Endothelial cell of umbilical vein (primary cell): Measurements from ENCODE around the gene VIPR2. TPM values are rescaled to one million over a fixed set of nuclear protein-coding genes. Genes with fewer than 3 reads are reported as not detected.

Experiments
- BruUV-seq: library from RNA; stranded (reverse); fragments of 400-500 nt; replicated peaks from 2 replicates; lab custom pipeline; 2021; lab: Mats Ljungman, UMichigan
- CTCF ChIA-PET: fragments of 300-600, 350-600 bp; sonication (Branson Sonifier 250); formaldehyde crosslinking; loops from one replicate; lab custom pipeline; 2021; ENCODE audit warnings: antibody characterized with exemption, inconsistent platforms; lab: Charles Lee
- POLR2A ChIA-PET: fragments of 300-600, 350-600 bp; sonication (Branson Sonifier 250); formaldehyde crosslinking; loops from one replicate; lab custom pipeline; 2021; ENCODE audit warnings: antibody characterized with exemption, inconsistent platforms; lab: Charles Lee
- DNase-seq: peaks from one replicate; pipeline ENCODE4 v3.0.0-alpha.2; 2011; ENCODE audit warnings: low read depth, low spot score
- FAIRE-seq: peaks from 2 replicates; lab custom pipeline; 2011; peaks lifted over from hg19 to GRCh38; lab: Jason Lieb, UNC
- H2AFZ ChIP-seq: 2 replicates; pipeline ENCODE4 v1.6.0; 2012; ENCODE audit warnings: low read depth, low read length, control low read depth, inconsistent platforms
- H3K27ac ChIP-seq: 2 replicates; pipeline ENCODE4 v1.5.1; 2011; ENCODE audit warnings: low read depth, mild to moderate bottlenecking, control low read depth, low read length, moderate library complexity; ENCODE audit not compliant: insufficient read depth
- H3K27me3 ChIP-seq, 2 experiments: 2 replicates each; pipeline versions ENCODE4 v1.6.0 to v1.6.1; 2011; ENCODE audit warnings: low read length in 2 of 2, mixed read lengths in 1 of 2; ENCODE audit not compliant: control insufficient read depth in 2 of 2, insufficient read depth in 2 of 2
- H3K36me3 ChIP-seq, 2 experiments: 2 replicates in 1 of 2; 3 replicates in 1 of 2; pipeline ENCODE4 v1.5.1; 2011; ENCODE audit warnings: low read length in 2 of 2, mild to moderate bottlenecking in 1 of 2, moderate library complexity in 1 of 2; ENCODE audit not compliant: control insufficient read depth in 2 of 2, insufficient read depth in 2 of 2; ENCODE audit errors: extremely low read depth in 1 of 2
- H3K4me1 ChIP-seq: 3 replicates; pipeline ENCODE4 v1.5.1; 2011; ENCODE audit warnings: mild to moderate bottlenecking, low read length; ENCODE audit not compliant: control insufficient read depth, insufficient read depth; ENCODE audit errors: extremely low read depth
- H3K4me2 ChIP-seq: 2 replicates; pipeline ENCODE4 v1.6.1; 2011; ENCODE audit warnings: low read length, control low read depth, mixed read lengths; ENCODE audit not compliant: insufficient read depth
- H3K4me3 ChIP-seq, 3 experiments: fragments of 200-600 bp in 1 of 3; sonication (generic), shearing (Covaris generic) in 1 of 3; replicated peaks in 1 of 3; 2 replicates each; pipeline ENCODE4 v1.5.1; 2011 to 2016; ENCODE audit warnings: control low read depth in 3 of 3, low read length in 3 of 3, mild to moderate bottlenecking in 2 of 3, inconsistent platforms in 1 of 3, low read depth in 1 of 3, moderate library complexity in 1 of 3; ENCODE audit not compliant: insufficient read depth in 1 of 3
- H3K79me2 ChIP-seq: 2 replicates; pipeline ENCODE4 v1.6.0; 2012; ENCODE audit warnings: low read length, inconsistent platforms; ENCODE audit not compliant: control insufficient read depth, insufficient read depth
- H3K9ac ChIP-seq: replicated peaks from 2 replicates; pipeline ENCODE3; 2011; ENCODE audit warnings: low read length, control low read depth; ENCODE audit not compliant: insufficient read depth; ENCODE audit errors: extremely low read depth
- H3K9me1 ChIP-seq: replicated peaks from 3 replicates; pipeline ENCODE4 v1.6.0; 2011; ENCODE audit warnings: mild to moderate bottlenecking, low read length; ENCODE audit not compliant: control insufficient read depth, insufficient read depth; ENCODE audit errors: extremely low read depth
- H3K9me3 ChIP-seq: replicated peaks from 2 replicates; pipeline ENCODE4 v1.5.1; 2012; ENCODE audit warnings: low read length, inconsistent platforms; ENCODE audit not compliant: control insufficient read depth, insufficient read depth
- H4K20me1 ChIP-seq: replicated peaks from 2 replicates; pipeline ENCODE3; 2011; ENCODE audit warnings: mild to moderate bottlenecking, low read length; ENCODE audit not compliant: control insufficient read depth, insufficient read depth; ENCODE audit errors: extremely low read depth
- CTCF ChIP-seq, 2 donors: IDR thresholded peaks; 1 replicate in 1 of 2; 2 replicates in 1 of 2; pipeline ENCODE4 v1.5.1; 2011; ENCODE audit warnings: low read length in 2 of 2, mild to moderate bottlenecking in 2 of 2, moderate library complexity in 2 of 2, control low read depth in 1 of 2, inconsistent platforms in 1 of 2, low read depth in 1 of 2; ENCODE audit not compliant: insufficient read depth in 1 of 2; ENCODE audit errors: extremely low read depth in 1 of 2
- EZH2 ChIP-seq: IDR thresholded peaks from 2 replicates; pipeline ENCODE4 v1.6.1; 2012; ENCODE audit warnings: borderline replicate concordance, low read depth, mild to moderate bottlenecking, moderate library complexity, low read length, inconsistent platforms; ENCODE audit not compliant: severe bottlenecking
- FOS ChIP-seq: IDR thresholded peaks from 2 replicates; pipeline ENCODE4 v1.6.1; 2011; ENCODE audit warnings: mild to moderate bottlenecking, low read length, moderate library complexity, borderline replicate concordance; ENCODE audit not compliant: insufficient read depth
- GATA2 ChIP-seq: IDR thresholded peaks from 2 replicates; pipeline ENCODE4 v1.7.0; 2011; ENCODE audit warnings: low read depth, mild to moderate bottlenecking, moderate library complexity, mixed read lengths, low read length; ENCODE audit not compliant: insufficient read length, insufficient read depth
- JUN ChIP-seq: IDR thresholded peaks from 2 replicates; pipeline ENCODE4 v1.6.1; 2011; ENCODE audit warnings: borderline replicate concordance, low read depth; ENCODE audit not compliant: insufficient read length, insufficient read depth
- MYC ChIP-seq: IDR thresholded peaks from one replicate; pipeline ENCODE4 v1.6.1; 2011; ENCODE audit warnings: mild to moderate bottlenecking, low read depth, low read length
- POLR2A ChIP-seq: IDR thresholded peaks from 2 replicates; pipeline ENCODE4 v1.6.1; 2012; ENCODE audit warnings: low read depth, mild to moderate bottlenecking, control low read depth, low read length
- POLR2AphosphoS5 ChIP-seq: IDR thresholded peaks from 2 replicates; pipeline ENCODE4 v1.6.1; 2012; ENCODE audit warnings: low read depth, mild to moderate bottlenecking, control low read depth, low read length, moderate library complexity; ENCODE audit not compliant: insufficient read depth
- dilution Hi-C: fragments of 300-500 bp; cut with MboI; formaldehyde crosslinking; loops from one replicate; pipeline ENCODE4 v1.15.0; 2019; ENCODE audit warnings: low sequenced_read_pairs; ENCODE audit not compliant: extremely low pct_ligation_motif_present
- intact Hi-C: fragments of 100-400 bp; cut with micrococcal nuclease; formaldehyde crosslinking; loops from one replicate; pipeline ENCODE4 v1.10.0; 2022
- polyA plus RNA-seq, 4 experiments: library from polyadenylated mRNA; depleted of rRNA in 3 of 4; stranded (reverse) in 3 of 4; unstranded in 1 of 4; fragments of >200 nt; gene quantifications; 2 replicates each; pipeline versions ENCODE4 v1.2.1 to v1.2.3, GENCODE V29; 2011 to 2012; ENCODE audit warnings: missing spikeins in 1 of 4
- total RNA-seq: library from RNA; stranded (reverse); gene quantifications from 2 replicates; pipeline ENCODE4 v1.2.3, GENCODE V29; 2021
- TF ChIP-seq, protein P1 (sequence below): IDR thresholded peaks from 2 replicates; pipeline ENCODE4 v1.6.1; 2011; ENCODE audit not compliant: insufficient read depth, insufficient read length

Gene VIPR2
- total and polyA plus RNA-seq, 2 donors (not counting 3 experiments of a cell fraction or from before 2014, with no cell fraction given): not detected

DNA sequence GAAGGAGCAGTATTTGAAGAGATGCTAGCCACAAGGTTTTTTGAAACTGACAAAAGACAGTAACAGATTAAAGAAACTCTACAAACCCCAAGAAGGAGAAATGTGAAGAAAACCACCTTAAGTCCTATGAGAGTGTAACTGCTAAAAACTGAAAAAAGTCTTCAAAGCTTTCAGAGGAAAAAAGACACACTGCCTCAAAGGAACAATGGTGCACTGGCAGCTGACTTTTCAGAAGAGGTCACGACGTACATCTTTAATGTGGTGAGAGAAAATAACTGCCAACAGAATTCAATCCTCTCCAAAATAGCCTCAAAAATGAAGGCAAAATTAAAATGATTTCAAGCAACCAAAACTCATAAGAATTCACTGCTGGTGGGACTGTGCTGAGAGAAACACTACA is 94.0 kb downstream of the VIPR2 start:
- H3K27ac ChIP-seq: no peak overlapping the region
- no peaks in the 10 kb centered on the region for H3K27me3 ChIP-seq
- dilution Hi-C loops: no loop called here
- no peak for FAIRE-seq
- no peak for DNase-seq
- no peak overlapping the region for H3K4me2 ChIP-seq
- POLR2A ChIA-PET: no interaction called here
- intact Hi-C loops: no loop called here
- no peaks in the 10 kb centered on the region for H3K9me1 ChIP-seq
- H3K9ac ChIP-seq: no peak overlapping the region
- BruUV-seq: no TSS peak
- no peak overlapping the region for H3K4me3 ChIP-seq
- H3K9me3 ChIP-seq: no peaks in the 10 kb centered on the region
- CTCF ChIA-PET: no interaction called here
- H3K4me1 ChIP-seq: no peaks in the 10 kb centered on the region
- H3K79me2 ChIP-seq: no peaks in the 10 kb centered on the region
- TF ChIP-seq GATA2: no peak
- TF ChIP-seq POLR2A: no peak
- TF ChIP-seq, protein P1, sequence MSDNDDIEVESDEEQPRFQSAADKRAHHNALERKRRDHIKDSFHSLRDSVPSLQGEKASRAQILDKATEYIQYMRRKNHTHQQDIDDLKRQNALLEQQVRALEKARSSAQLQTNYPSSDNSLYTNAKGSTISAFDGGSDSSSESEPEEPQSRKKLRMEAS: no peak
- TF ChIP-seq JUN: no peak
- no peak for TF ChIP-seq MYC
- no peaks in the 10 kb centered on the region for H4K20me1 ChIP-seq
- H3K36me3 ChIP-seq: no peaks in the 10 kb centered on the region
- no peak overlapping the region for H2AFZ ChIP-seq

- Histone ChIP-seq H2AFZ (no peak overlapping the region), H3K4me2 (no peak overlapping the region), H3K9me1 (no peaks in the 10 kb centered on the region), H3K36me3 (no peaks in the 10 kb centered on the region), H3K9ac (no peak overlapping the region), H3K4me3 (no peak overlapping the region), H4K20me1 (no peaks in the 10 kb centered on the region), H3K27ac (no peak overlapping the region), H3K27me3 (no peaks in the 10 kb centered on the region), H3K4me1 (no peaks in the 10 kb centered on the region), H3K9me3 (no peaks in the 10 kb centered on the region), H3K79me2 (no peaks in the 10 kb centered on the region)
- DNase-seq: no peak
- TF ChIP-seq CTCF (IDR thresholded peaks at IDR 0.05; ENCODE audit: extremely low read depth in 1 of 2, insufficient read depth in 1 of 2, low read depth in 1 of 2, low read length in 2 of 2) (no peak), POLR2AphosphoS5 (no peak), JUN (no peak), MYC (no peak), FOS (no peak), EZH2 (no peak)
- dilution Hi-C loops (no loop called here), intact Hi-C loops (no loop called here)
- no TSS peak for BruUV-seq
- POLR2A ChIA-PET: no interaction called here
- FAIRE-seq: no peak
- CTCF ChIA-PET: no interaction called here
These were observed 95.2 kb downstream of the VIPR2 start for GRCh38 chr7:159049266-159050025.
